Memory B cell (primary cell): ENCODE results near the gene SECTM1.

Experiments used
- ATAC-seq: fragments of 150-1000 bp; cut with Tn5 transposase; 2 replicates; pipeline ENCODE4 v1.10.0; 2021; ENCODE audit warnings: low read depth, mild to moderate bottlenecking, moderate library complexity
- DNase-seq, 2 donors: peaks; one replicate each; pipeline ENCODE4 v3.0.0; 2022; ENCODE audit warnings: low spot score in 2 of 2
- H3K27ac Mint-ChIP-seq: one replicate; pipeline ENCODE4 v1.8.0; 2022; ENCODE audit warnings: mild to moderate bottlenecking, moderate library complexity, mixed read lengths
- H3K27me3 Mint-ChIP-seq: one replicate; pipeline ENCODE4 v1.8.0; 2022; ENCODE audit warnings: mixed read lengths
- H3K36me3 Mint-ChIP-seq: one replicate; pipeline ENCODE4 v1.8.0; 2022; ENCODE audit warnings: mild to moderate bottlenecking, mixed read lengths
- H3K4me1 Mint-ChIP-seq: one replicate; pipeline ENCODE4 v1.8.0; 2022; ENCODE audit warnings: mixed read lengths
- H3K4me3 Mint-ChIP-seq: one replicate; pipeline ENCODE4 v1.8.0; 2022; ENCODE audit warnings: mild to moderate bottlenecking, moderate library complexity, mixed read lengths
- H3K9me3 Mint-ChIP-seq: one replicate; pipeline ENCODE4 v1.8.0; 2022; ENCODE audit warnings: mixed read lengths

SECTM1 gene

GRCh38 chr17:82320956-82321927, 12.3 kb downstream of the SECTM1 start:
- peaks cover 13% of the 10 kb centered on the region for H3K27me3 Mint-ChIP-seq
- ATAC-seq (peak; percentile 78), DNase-seq (peak; percentile 75 to 82)
- H3K4me1 Mint-ChIP-seq = peaks cover 7% of the 10 kb centered on the region
- no peaks in the 10 kb centered on the region for H3K36me3 Mint-ChIP-seq
- peak overlapping the region; percentile 72 for H3K4me3 Mint-ChIP-seq
- H3K27ac Mint-ChIP-seq = peak overlapping the region; percentile 75
- H3K9me3 Mint-ChIP-seq = no peaks in the 10 kb centered on the region

DNA sequence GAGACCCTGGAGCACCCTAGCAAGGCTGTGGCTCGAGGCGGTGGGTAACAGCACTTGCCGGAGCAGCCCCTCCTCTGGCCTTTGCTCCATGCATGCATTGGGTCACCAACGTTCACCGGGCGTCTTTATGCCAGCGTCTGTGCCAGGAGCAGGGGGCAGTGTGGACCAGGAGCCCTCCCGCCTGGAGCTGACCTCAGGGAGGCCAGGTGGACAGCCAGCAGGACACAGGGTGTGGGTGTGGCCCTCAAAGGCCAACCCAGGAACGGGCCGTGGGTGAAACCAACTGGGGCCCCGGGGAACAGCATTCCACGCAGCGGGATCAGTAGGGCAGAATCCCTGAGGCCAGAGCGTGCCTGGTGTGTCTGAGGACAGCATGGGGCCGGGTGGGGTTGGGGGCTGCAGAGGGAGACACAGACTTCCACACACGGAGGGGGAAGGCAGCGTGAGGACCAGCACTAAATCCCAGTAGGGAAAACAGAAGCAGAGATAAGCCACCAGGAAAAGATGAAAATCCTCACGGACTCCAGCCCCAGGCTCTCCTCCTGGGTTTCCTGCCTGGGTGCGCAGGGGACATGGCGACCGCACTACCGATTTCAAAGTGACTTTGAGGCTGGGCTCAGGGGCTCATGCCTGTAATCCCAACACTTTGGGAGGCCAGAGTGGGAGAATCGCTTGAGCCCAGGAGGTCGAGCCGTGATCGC, 13.3 kb downstream of the SECTM1 start:
- no peaks in the 10 kb centered on the region for H3K36me3 Mint-ChIP-seq
- no peak for ATAC-seq
- H3K9me3 Mint-ChIP-seq = no peaks in the 10 kb centered on the region
- DNase-seq = no peak
- H3K4me1 Mint-ChIP-seq = peaks cover 14% of the 10 kb centered on the region
- peaks cover 20% of the 10 kb centered on the region for H3K27me3 Mint-ChIP-seq
- H3K4me3 Mint-ChIP-seq = peak overlapping the region; percentile 29
- H3K27ac Mint-ChIP-seq = no peak overlapping the region

DNA sequence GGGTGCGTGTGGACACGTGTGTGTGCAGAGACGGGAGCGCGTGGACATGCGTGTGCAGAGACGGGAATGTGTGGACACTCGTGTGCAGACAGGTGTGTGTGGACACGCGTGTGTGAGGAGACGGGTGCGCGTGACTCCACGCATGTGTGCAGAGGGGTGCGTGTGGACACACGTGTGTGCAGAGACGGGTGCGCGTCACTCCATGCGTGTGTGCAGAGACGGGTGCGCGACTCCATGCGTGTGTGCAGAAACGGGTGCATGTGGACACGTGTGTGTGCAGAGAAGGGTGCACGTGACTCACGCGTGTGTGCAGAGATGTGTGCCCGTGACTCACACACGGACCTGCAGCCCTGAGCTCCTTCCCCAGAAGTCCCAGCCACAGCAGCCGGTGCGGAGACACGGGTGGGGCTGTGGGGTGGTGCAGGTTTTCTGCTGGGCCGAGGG, 13.9 kb downstream of the SECTM1 start:
- ATAC-seq = no peak
- no peak for DNase-seq
- H3K36me3 Mint-ChIP-seq = no peaks in the 10 kb centered on the region
- no peak overlapping the region for H3K4me3 Mint-ChIP-seq
- no peak overlapping the region for H3K27ac Mint-ChIP-seq
- no peaks in the 10 kb centered on the region for H3K9me3 Mint-ChIP-seq
- peaks cover 18% of the 10 kb centered on the region for H3K27me3 Mint-ChIP-seq
- peaks cover 14% of the 10 kb centered on the region for H3K4me1 Mint-ChIP-seq

DNA sequence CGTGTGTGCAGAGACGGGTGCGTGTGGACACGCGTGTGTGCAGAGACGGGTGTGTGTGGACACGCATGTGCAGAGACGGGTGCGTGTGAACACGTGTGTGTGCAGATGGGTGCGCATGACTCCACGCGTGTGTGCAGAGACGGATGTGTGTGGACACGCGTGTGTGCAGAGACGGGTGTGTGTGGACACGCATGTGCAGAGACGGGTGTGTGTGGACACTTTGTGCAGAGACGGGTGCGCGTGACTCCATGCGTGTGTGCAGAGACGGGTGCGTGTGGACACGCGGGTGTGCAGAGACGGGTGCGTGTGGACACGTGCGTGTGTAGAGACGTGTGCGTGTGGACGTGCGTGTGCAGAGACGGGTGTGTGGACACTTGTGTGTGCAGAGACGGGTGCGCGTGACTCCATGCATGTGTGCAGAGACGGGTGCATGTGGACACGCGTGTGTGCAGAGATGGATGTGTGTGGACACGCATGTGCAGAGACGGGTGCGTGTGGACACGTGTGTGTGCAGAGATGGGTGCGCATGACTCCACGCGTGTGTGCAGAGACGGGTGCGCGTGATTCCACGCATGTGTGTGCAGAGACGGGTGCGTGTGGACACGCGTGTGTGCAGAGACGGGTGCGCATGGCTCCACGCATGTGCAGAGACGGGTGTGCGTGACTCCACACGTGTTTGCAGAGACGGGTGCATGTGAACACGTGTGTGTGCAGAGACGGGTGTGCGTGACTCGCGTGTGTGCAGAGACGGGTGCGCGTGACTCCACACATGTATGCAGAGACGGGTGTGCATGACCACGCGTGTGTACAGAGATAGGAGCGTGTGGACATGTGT, 14.6 kb downstream of the SECTM1 start:
- Mint-ChIP-seq H3K4me3 (no peak overlapping the region), H3K27ac (no peak overlapping the region), H3K36me3 (no peaks in the 10 kb centered on the region), H3K27me3 (peaks cover 21% of the 10 kb centered on the region), H3K9me3 (no peaks in the 10 kb centered on the region), H3K4me1 (peaks cover 12% of the 10 kb centered on the region)
- DNase-seq = no peak
- no peak for ATAC-seq

GRCh38 chr17:82318169-82318498, 15.4 kb downstream of the SECTM1 start:
- ATAC-seq (no peak), DNase-seq (no peak)
- Mint-ChIP-seq H3K36me3 (no peaks in the 10 kb centered on the region), H3K27ac (no peak overlapping the region), H3K4me1 (peaks cover 12% of the 10 kb centered on the region), H3K9me3 (no peaks in the 10 kb centered on the region), H3K4me3 (no peak overlapping the region), H3K27me3 (peaks cover 18% of the 10 kb centered on the region)

DNA sequence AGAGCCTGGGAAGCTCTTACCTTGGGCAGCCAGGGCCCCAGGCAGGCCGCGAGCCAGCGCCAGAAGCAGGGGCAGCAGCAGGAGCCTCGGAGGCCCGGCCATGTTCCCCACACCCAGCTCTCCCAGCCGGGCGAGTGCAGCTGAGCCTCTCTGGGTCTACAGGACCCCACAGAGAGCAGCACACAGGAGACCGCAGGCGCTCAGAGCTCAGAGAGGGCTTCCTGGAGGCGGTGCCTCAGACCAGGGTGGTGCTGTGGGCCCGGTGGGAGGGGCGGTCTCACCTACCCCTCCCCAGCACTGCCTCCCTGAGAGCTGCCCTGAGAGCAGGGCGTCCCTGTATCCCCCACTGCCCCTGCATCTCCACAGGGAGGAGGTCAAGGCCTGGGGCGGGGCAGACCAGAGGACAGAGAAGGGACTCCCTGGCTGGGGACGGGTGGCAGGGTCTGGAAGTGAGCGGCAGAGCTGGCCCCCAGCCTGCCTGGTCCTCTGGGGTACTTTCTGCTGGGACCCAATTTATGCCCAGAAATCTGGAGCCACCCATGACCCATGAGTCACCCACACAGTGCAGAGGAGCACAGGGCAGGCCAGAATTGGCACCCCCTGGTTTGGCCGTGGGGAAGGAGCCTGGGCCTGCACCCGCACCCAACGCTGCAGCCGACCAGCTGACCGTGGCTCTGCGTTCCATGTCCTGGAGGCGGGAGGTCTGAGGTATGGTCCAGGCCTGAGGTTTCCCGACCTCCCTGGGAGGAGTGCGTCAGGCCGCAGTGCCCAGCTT, 16.0 kb downstream of the SECTM1 start, which contains the start of gene CD7:
TSS of gene CD7 (minus strand) at position 215 of the 775 bp plus-strand sequence. CDS start at position 102, 113 bp downstream.
- peaks cover 12% of the 10 kb centered on the region for H3K4me1 Mint-ChIP-seq
- H3K27me3 Mint-ChIP-seq = peaks cover 12% of the 10 kb centered on the region
- DNase-seq (no peak), ATAC-seq (no peak)
- H3K4me3 Mint-ChIP-seq = no peak within 1 kb of the TSS
- H3K9me3 Mint-ChIP-seq = no peaks in the 10 kb centered on the region
- H3K27ac Mint-ChIP-seq = no peak within 1 kb of the TSS
- H3K36me3 Mint-ChIP-seq = no peaks in the 10 kb centered on the region

- Mint-ChIP-seq H3K27me3 (peaks cover 12% of the 10 kb centered on the region), H3K4me3 (no peak overlapping the region), H3K27ac (no peak overlapping the region), H3K4me1 (peaks cover 12% of the 10 kb centered on the region), H3K9me3 (no peaks in the 10 kb centered on the region), H3K36me3 (no peaks in the 10 kb centered on the region)
- ATAC-seq (no peak), DNase-seq (no peak)
Observed at GRCh38 chr17:82316651-82317393, 16.7 kb downstream of the SECTM1 start.

DNA sequence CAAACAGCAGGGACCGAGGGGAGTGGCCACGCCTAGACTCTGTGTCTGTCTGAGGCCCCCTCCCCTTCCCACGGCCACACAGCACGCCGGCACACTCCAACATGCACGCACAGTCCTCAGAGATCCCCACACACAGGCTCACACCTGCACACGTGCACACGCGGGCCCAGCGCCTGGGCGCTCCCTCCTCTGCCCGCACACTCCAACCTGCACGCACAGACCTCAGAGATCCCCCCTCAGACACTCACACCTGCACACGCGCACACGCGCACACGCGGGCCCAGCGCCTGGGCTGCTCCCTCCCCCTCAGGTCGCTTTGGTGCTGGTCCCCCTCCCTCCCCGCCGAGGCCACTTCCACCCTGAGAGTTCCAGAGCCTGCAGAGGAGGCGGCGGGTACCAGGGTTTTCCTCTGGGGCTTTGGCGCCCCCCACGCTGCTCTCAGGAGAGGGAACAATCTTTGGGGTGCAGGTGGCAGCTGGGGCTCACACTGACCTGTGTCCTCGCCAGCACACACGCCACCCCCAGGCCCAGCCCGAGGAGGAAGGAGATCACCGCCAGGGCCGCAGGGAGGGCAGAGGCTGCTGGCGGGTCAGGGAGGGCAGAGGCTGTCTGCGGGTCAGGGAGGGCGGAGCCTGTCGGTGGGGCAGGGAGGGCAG, 17.7 kb downstream of the SECTM1 start:
- H3K27me3 Mint-ChIP-seq = peaks cover 16% of the 10 kb centered on the region
- peak; percentile 56 for ATAC-seq
- no peak for DNase-seq

DNA sequence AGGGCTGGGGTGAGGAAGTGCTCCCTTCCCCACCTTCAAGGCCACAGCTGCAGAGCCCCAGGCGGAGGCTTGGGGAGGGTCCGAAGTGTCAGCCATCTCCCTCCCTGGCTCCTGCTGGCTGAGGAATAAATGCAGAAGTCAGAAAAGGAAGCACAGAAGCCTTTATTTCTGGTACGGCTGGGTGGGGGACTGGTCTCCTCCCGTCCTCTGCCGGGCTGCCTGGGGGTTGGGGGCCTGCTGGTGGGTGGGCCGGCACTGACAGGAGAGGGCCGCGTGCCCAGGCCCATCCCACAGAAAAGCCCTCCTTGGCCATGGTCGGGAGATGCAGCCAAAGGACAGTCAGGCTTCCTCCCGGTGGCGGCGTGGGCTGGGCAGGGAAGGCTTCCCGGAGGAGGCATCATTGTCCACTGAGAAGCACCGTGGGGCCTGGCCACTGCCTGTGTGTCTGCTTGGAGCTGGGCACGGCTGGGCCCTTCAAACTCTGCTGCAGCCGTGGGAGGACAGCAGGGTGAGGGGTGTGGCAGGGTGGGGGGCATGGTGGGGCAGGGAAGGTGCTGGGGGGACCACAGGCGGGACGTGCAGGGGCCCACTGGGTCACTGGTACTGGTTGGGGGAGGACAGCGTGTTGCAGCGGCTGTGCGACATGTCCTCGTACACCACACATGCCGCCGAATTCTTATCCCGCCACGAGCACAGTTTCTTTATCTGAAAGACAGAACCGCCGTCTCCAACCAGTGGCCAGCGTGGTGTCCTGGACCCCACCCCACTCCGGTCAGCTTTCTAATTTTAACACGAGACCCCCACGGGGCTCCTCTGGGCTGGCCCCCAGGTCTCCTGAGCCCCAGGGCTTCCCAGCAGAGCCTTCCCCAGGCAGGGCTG, 18.6 kb downstream of the SECTM1 start:
- peaks cover 22% of the 10 kb centered on the region for H3K27me3 Mint-ChIP-seq
- ATAC-seq = peak; percentile 51

More for the DNA sequence above, 17.7 kb downstream of the SECTM1 start:
- H3K4me1 Mint-ChIP-seq = peaks cover 10% of the 10 kb centered on the region
- H3K9me3 Mint-ChIP-seq = no peaks in the 10 kb centered on the region
- H3K36me3 Mint-ChIP-seq = no peaks in the 10 kb centered on the region
- peak overlapping the region; percentile 24 for H3K4me3 Mint-ChIP-seq
- H3K27ac Mint-ChIP-seq = no peak overlapping the region

DNA sequence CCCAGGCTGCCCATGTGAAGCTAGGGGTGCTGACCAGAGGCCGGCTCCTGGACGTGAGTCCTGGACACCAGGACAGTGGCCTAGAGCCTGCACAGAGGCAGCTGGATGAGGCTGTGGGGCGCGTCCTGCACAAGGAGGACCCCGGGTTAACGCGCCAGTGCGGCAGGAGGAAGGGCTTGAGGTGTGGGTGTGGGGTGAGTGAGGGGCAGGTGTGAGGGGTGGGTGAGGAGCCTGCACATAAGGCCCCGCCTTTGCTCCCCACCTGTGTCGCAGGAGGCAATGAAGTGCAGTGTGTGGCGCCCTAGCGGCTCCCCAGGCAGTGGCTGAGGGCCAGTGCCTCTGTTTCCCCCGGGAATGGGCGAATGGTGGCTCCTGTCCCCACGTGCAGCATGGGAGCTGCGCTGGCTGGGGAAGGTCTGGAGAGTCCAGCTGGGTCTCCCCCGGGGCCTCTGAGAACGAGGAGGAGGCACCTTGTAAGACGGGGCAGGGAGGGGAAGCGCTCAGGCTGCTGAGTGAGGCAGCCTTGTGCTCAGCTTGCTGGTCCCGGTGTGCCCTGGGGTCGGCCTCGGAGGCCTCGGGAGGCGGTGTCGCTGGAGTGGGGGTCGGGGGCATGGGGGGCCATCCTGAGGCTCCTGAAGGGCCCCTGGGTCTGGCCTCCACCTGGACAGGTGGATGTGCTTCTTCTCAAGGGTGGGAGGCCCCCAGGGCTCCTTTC, 19.4 kb downstream of the SECTM1 start:
- H3K4me3 Mint-ChIP-seq = no peak overlapping the region
- H3K27ac Mint-ChIP-seq = no peak overlapping the region
- H3K4me1 Mint-ChIP-seq = peaks cover 10% of the 10 kb centered on the region
- no peaks in the 10 kb centered on the region for H3K9me3 Mint-ChIP-seq
- H3K27me3 Mint-ChIP-seq = peaks cover 23% of the 10 kb centered on the region
- H3K36me3 Mint-ChIP-seq = no peaks in the 10 kb centered on the region
- peak; percentile 12 for ATAC-seq
- no peak for DNase-seq

More for the DNA sequence above, 18.6 kb downstream of the SECTM1 start:
- DNase-seq = no peak
- Mint-ChIP-seq H3K4me3 (no peak overlapping the region), H3K9me3 (no peaks in the 10 kb centered on the region), H3K4me1 (peaks cover 10% of the 10 kb centered on the region), H3K27ac (no peak overlapping the region), H3K36me3 (no peaks in the 10 kb centered on the region)
